Spleen (tissue), 11 donors: ENCODE data around the gene CIB1. TPM values are rescaled to one million over a fixed set of nuclear protein-coding genes. Genes with fewer than 3 reads are reported as not detected.

Experiments used
- DNase-seq: peaks from one replicate; pipeline ENCODE4 v3.0.0-alpha.2; 2020
- H3K27ac ChIP-seq, 8 donors: fragments of 200-600 bp; sonication (generic) in 7 of 8; 1 replicate in 4 of 8; 2 replicates in 4 of 8; pipeline versions ENCODE4 v1.5.0 to v1.8.0; 2016 to 2021; ENCODE audit warnings: inconsistent platforms in 4 of 8, mild to moderate bottlenecking in 4 of 8, moderate library complexity in 1 of 8
- H3K27me3 ChIP-seq, 7 donors: fragments of 200-600 bp; sonication (generic) in 6 of 7; replicated peaks in 1 of 7; 1 replicate in 4 of 7; 2 replicates in 3 of 7; pipeline versions ENCODE4 v1.5.0 to v1.8.0; 2016 to 2021; ENCODE audit warnings: inconsistent platforms in 3 of 7, mild to moderate bottlenecking in 1 of 7
- H3K36me3 ChIP-seq, 6 donors: fragments of 200-600 bp; sonication (generic) in 5 of 6; 1 replicate in 4 of 6; 2 replicates in 2 of 6; pipeline versions ENCODE4 v1.5.0 to v1.8.0; 2016 to 2021; ENCODE audit warnings: inconsistent platforms in 2 of 6
- H3K4me1 ChIP-seq, 6 donors: fragments of 200-600 bp; sonication (generic) in 5 of 6; 1 replicate in 3 of 6; 2 replicates in 3 of 6; pipeline versions ENCODE4 v1.5.0 to v1.8.0; 2016 to 2021; ENCODE audit warnings: inconsistent platforms in 3 of 6
- H3K4me3 ChIP-seq, 8 donors: fragments of 200-600 bp; sonication (generic) in 7 of 8; 1 replicate in 4 of 8; 2 replicates in 4 of 8; pipeline versions ENCODE4 v1.5.0 to v1.8.0; 2016 to 2021; ENCODE audit warnings: inconsistent platforms in 4 of 8, mild to moderate bottlenecking in 4 of 8, moderate library complexity in 2 of 8
- H3K9me3 ChIP-seq, 8 donors: fragments of 200-600 bp; sonication (generic) in 7 of 8; 1 replicate in 4 of 8; 2 replicates in 4 of 8; pipeline versions ENCODE4 v1.5.0 to v1.8.0; 2016 to 2021; ENCODE audit warnings: inconsistent platforms in 4 of 8
- CTCF ChIP-seq, 11 experiments: fragments of 200-600 bp in 7 of 11; fragments of 450-650 bp in 4 of 11; sonication (generic) in 4 of 11; IDR thresholded peaks in 8 of 11; conservative IDR thresholded peaks in 3 of 11; 1 replicate in 7 of 11; 2 replicates in 4 of 11; pipeline versions ENCODE4 v1.4.0 to v1.8.0; 2016 to 2021; ENCODE audit warnings: antibody characterized with exemption in 11 of 11, inconsistent platforms in 4 of 11, mild to moderate bottlenecking in 1 of 11
- POLR2A ChIP-seq, 3 donors: fragments of 450-650 bp; IDR thresholded peaks; one replicate each; pipeline ENCODE4 v1.5.1; 2017; ENCODE audit warnings: antibody characterized with exemption in 3 of 3, mild to moderate bottlenecking in 1 of 3
- POLR2AphosphoS5 ChIP-seq, 3 donors: sonication (generic); formaldehyde crosslinking; IDR thresholded peaks; one replicate each; pipeline ENCODE4 v1.5.1; 2017; ENCODE audit warnings: antibody characterized with exemption in 3 of 3
- WGBS, 5 donors: extraction: QIAGEN DNeasy Blood & Tissue Kit in 3 of 5; methylation state at CpG; one replicate each; pipeline versions ENCODE4 v1.1.5 to v1.1.7; 2013 to 2018; 5-methylcytosine and 5-hydroxymethylcytosine counted together
- intact Hi-C: fragments of 100-400 bp; cut with DNase I; formaldehyde crosslinking; loops from one replicate; pipeline ENCODE4 v1.15.0; 2023; ENCODE audit warnings: low total_unique reads
- polyA plus RNA-seq, 3 donors: library from polyadenylated mRNA; stranded (reverse); fragments of 200-250 nt; gene quantifications; one replicate each; pipeline ENCODE4 v1.2.1, GENCODE V29; 2013
- small RNA-seq, 4 donors: library from RNA; depleted of rRNA; stranded (forward); fragments of <200 nt; gene quantifications; one replicate each; pipeline ENCODE3, GENCODE V24; 2016
- total RNA-seq, 7 donors: library from RNA; depleted of rRNA in 3 of 7; stranded (reverse); fragments of >200 nt in 3 of 7; fragmentation: NEBNext Ultra II Directional in 4 of 7; extraction: Animal tissue kit (Norgen Biotek cat#: 25700) in 4 of 7; gene quantifications; one replicate each; pipeline versions ENCODE4 v1.1.0 to v1.2.1, GENCODE V29; 2016 to 2021
- donor health status: healthy with polysubstance abuse.
- donor health status: DM: no; HTN: no; CAD: no; lungs with moderate emphysema.
- donor health status: DM: no; HTN: no; CAD: no.
- donor health status: Bipolar disorder and iron deficiency.
- donor health status: healthy.
- donor health status: DM: no; HTN: no; CAD: no.
- donor health status: DM: yes; HTN: yes; CAD: no.

Gene CIB1
- total and polyA plus RNA-seq, 10 donors, result 31.7 to 247 (median 79.0) TPM

- peak; percentile 8 for DNase-seq
- Histone ChIP-seq H3K36me3 (peaks cover 0 to 4% (median 0%) of the 10 kb centered on the region in 6 donors), H3K9me3 (no peaks in the 10 kb centered on the region), H3K27ac (peak overlapping the region in 2 of 8 donors; percentile 53 to 93), H3K4me1 (peaks cover 14 to 94% (median 61%) of the 10 kb centered on the region in 6 donors), H3K4me3 (no peak overlapping the region), H3K27me3 (no peaks in the 10 kb centered on the region)
- 53 to 75% (median 65%) methylated on average over 2 of the region's 2 CpGs for WGBS, 5 donors
- TF ChIP-seq POLR2A (IDR thresholded peaks at IDR 0.05) (no peak), POLR2AphosphoS5 (IDR thresholded peaks at IDR 0.05) (no peak), CTCF (IDR thresholded peaks at IDR 0.05 in 8 of 11, conservative IDR thresholded peaks at IDR 0.05 in 3 of 11) (no peak)
- intact Hi-C loops, result no loop called here
These were observed 52.0 kb downstream of the CIB1 start for GRCh38 chr15:90181776-90182175.

Small RNAs within 50 kb of the gene (small RNA-seq; reads per million reads assigned to genes)
- 0 reads per million in 4 donors for gene AC091167.3

Other genes with a start within 250 kb of the CIB1 start
- 10 to 100 TPM; 25.5 to 66.4 (median 36.7) TPM for gene ZNF710, start 232.6 kb downstream of the CIB1 start, total RNA-seq
- gene ZNF710, start 232.6 kb downstream of the CIB1 start, polyA plus RNA-seq, result 10 to 100 TPM; 12.5 to 24.8 (median 19.5) TPM
- gene IDH2, start 131.5 kb downstream of the CIB1 start, total RNA-seq, result 10 to 100 TPM; 42.8 to 70.9 (median 52.5) TPM
- 10 to 100 TPM; 36.4 to 57.8 (median 53.5) TPM for gene IDH2, start 131.5 kb downstream of the CIB1 start, polyA plus RNA-seq
- gene SEMA4B, start 32.6 kb downstream of the CIB1 start, total RNA-seq, result 10 to 100 TPM; 57.7 to 90.0 (median 77.0) TPM
- 10 to 100 TPM; 16.4 to 25.0 (median 16.7) TPM for gene SEMA4B, start 32.6 kb downstream of the CIB1 start, polyA plus RNA-seq
- 10 to 100 TPM in 3 of 7 donors, 1 to 10 TPM in 4; 7.3 to 13.4 (median 9.9) TPM for gene GDPGP1, start 268 bp upstream of the CIB1 start, total RNA-seq
- gene GDPGP1, start 268 bp upstream of the CIB1 start, polyA plus RNA-seq, result 1 to 10 TPM; 1.9 to 4.3 (median 3.2) TPM
- gene TTLL13, start 15.6 kb upstream of the CIB1 start, total RNA-seq, result 1 to 10 TPM in 1 of 7 donors, under 1 TPM in 3, not detected in 3; 0.14 to 1.8 (median 0.35) TPM
- gene TTLL13, start 15.6 kb upstream of the CIB1 start, polyA plus RNA-seq, result under 1 TPM; 0.03 to 0.17 (median 0.10) TPM
- 10 to 100 TPM; 45.3 to 52.6 (median 46.8) TPM for gene NGRN, start 31.7 kb upstream of the CIB1 start, total RNA-seq
- gene NGRN, start 31.7 kb upstream of the CIB1 start, polyA plus RNA-seq, result 10 to 100 TPM; 27.2 to 53.2 (median 38.0) TPM
- 1 to 10 TPM in 6 of 7 donors, under 1 TPM in 1; 0.77 to 4.2 (median 1.8) TPM for gene ZNF774, start 118.3 kb upstream of the CIB1 start, total RNA-seq
- under 1 TPM; 0.17 to 0.29 (median 0.20) TPM for gene ZNF774, start 118.3 kb upstream of the CIB1 start, polyA plus RNA-seq
- gene IQGAP1, start 154.3 kb upstream of the CIB1 start, total RNA-seq, result 100 to 1,000 TPM; 190 to 282 (median 261) TPM
- gene IQGAP1, start 154.3 kb upstream of the CIB1 start, polyA plus RNA-seq, result 10 to 100 TPM; 48.1 to 72.0 (median 51.6) TPM